COR-L47 (cell line): ENCODE data around the gene FOXO4.
"Not testable (repeated sequence)": the region's sequence is repeated elsewhere in the genome, so short reads cannot be mapped to it uniquely, and the experiment has no call there.

Source experiments
- DNase-seq: peaks from one replicate; lab custom pipeline; 2025; lab: John Stamatoyannopoulos, UW

FOXO4 gene

DNA sequence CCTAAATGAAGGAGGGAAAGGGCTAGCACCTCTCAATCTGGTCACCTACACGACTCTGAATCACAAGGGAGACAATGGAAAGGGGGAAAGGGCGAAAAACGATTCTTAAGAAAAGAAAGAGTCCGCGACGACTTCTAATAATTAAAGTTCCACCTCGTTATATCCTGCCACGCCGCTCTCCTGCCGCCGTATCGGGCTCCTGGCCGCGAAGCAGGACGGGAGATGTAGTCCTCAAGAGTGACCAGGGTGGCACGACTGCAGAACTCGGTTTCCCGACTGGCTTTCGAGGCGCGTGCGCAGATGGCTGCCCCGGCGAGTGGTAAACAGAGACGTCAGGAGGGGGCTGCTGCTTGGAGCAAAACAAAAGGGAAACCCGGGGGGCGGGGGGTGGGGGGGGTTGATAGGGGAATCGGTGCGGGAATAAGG, at the start of gene FOXO4:
Gene FOXO4 (plus strand): TSS at position 297 of the 426 bp plus-strand sequence. CDS start 678 bp downstream, outside the sequence.
- peak; percentile 68 for DNase-seq

DNA sequence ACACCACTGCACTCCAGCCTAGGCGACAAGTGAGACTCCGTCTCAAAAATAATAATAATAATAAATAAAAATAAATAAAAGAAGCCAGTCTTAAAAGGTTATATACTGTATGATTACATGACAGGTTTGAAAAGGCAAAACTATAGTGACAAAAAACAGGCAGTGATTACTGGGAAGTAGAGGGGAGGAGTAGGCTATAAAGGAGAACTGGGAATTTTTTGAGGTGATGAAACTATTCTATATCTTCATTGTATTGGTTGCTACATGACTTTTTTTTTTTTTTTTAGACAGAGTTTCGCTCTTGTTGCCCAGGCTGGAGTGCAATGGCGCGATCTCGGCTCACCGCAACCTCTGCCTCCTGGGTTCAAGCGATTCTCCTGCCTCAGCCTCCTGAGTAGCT, 47.8 kb upstream of the FOXO4 start:
- not testable (repeated sequence) for DNase-seq

- DNase-seq: no peak
Measured at GRCh38 chrX:71052721-71053120, 42.9 kb upstream of the FOXO4 start.

- DNase-seq: no peak
Measured at GRCh38 chrX:71053217-71053621, 42.4 kb upstream of the FOXO4 start.

- DNase-seq: no peak
Measured at GRCh38 chrX:71056867-71057266, 38.8 kb upstream of the FOXO4 start.

DNA sequence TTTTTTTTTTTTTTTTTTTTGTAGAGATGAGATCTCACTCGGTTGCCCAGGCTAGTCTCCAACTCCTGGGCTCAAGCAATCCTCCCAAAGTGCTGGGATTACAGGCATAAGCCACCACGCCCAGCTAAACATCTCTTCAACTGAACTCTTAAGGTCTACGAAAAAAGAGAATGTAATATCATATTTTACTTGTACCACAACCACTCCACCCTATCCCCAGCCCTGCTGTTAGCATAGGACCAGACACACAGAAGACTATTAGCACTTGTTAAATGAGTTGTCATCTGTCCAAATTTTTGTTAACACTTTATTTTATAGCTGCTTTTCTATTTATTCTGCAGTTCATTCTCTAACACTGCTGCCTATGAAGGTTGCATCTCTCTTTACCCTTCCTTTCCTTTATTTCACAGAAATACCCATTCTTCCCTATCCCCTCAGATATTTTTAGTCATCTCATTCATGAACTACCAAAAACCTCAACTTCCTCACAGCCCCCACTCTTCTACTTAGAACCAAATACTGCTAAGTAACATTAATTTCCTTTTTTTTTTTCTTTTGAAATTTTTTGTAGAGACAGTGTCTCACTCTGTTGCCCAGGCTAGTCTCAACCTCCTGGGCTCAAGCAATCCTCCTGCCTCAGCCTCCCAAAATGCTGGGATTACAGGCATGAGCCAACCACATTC, 37.7 kb upstream of the FOXO4 start:
- no peak for DNase-seq

GRCh38 chrX:71060127-71060526, 35.5 kb upstream of the FOXO4 start:
- no peak for DNase-seq

- no peak for DNase-seq
Measured at GRCh38 chrX:71067089-71067488, 28.6 kb upstream of the FOXO4 start.

DNA sequence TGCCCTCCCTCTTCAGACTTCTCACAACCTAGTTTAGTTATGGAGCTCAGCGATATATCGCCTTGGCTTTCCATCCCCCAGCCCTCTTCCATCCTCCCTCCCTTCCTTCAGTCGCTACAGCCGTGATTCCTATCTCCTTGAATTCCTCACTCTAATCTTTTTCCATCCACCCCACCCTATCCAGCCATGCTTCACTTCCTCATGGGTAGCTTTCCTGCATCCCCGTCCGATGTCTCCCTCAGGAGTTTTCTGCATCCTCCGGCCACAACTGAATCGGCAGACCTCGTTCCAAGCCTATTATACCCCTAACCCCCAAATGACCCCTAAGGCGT, 28.0 kb upstream of the FOXO4 start:
- DNase-seq: no peak

DNA sequence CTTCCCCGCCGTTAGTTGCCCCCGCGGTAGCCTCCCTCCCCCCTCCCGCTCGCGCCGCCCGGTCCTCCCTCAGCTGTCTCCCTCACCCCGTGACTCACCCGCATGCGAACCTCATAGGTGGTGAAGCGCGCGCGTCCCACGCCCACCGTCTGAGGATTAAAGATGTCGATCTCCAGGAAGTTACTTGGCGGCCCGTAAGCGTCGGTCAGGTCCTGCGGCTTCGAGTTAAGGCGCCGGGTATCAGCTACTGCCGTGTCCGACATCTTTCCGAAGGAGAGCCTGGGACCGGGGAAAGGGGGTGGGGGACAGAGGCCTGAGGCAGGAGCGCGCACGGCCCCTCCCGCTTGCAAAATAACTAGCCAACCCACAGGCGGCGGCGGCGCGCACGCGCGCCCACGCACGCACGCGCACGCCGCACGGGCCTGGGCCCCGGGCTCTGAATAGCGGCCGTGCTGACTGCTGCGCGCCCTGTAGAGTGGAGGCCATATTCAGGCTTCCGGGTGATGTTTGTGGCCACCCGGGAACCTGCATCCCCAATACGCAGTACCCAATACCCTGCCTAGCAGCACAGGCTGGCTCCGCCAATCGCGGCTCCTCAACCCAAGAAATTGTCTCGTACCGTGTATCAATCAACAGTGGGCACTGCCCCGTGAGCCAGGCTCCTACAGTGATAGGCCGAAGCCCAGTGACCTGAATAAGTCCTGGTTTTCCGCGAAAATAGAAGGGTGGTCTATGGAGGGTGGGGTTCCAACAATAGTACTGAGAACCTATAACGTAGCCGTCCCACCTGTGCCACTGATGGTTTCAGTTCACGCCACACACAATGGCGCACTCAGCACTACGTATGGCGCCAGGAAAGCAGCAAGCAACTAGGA, 27.4 kb upstream of the FOXO4 start, which contains the start of gene SNX12:
Gene SNX12 (minus strand): TSS at position 291 of the 875 bp plus-strand sequence. CDS start 28 bp downstream, at position 263.
- DNase-seq: peak; percentile 85

DNA sequence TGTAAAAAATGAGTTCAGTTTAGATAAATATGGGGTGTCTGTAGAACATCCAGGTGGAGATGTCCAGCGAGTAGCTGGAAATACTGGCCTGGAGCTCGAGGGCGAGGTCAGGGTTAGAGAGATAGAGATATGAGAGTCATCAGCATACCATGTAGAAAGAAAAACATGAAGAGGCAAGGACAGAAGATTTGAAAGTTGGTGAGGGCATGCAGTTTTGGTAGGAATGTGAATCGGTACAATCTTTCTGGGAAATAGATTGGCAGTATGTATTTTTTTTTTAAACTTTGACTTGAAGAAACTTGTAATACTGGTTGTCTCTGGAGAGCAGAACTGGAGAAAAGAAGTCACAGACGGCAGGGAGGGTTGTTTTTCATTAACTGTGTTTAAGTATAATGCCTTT, 25.1 kb upstream of the FOXO4 start:
- no peak for DNase-seq

GRCh38 chrX:71081330-71082123, 14.1 kb upstream of the FOXO4 start:
- DNase-seq: no peak

GRCh38 chrX:71082124-71082647, 13.5 kb upstream of the FOXO4 start:
- no peak for DNase-seq

DNA sequence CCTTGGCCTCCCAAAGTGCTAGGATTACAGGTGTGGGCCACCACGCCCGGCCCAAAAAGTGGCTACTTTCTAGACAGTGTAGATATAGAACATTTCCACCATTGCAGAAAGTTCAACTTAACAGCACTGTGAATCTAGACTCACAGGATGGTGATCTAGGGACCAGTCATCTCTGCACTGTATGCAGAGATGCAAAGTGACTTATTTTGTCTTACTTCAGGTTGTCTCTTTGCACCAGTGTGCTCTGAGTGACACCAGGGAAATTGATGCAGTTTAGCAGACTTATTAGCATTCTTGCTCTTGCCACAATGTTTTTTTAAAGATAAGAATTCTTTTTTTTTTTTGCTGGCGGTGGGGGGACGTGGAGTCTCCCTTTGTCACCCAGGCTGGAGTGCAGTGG, 12.8 kb upstream of the FOXO4 start:
- no peak for DNase-seq

- DNase-seq: no peak
Measured at GRCh38 chrX:71085900-71086299, 9.8 kb upstream of the FOXO4 start.

- no peak for DNase-seq
Measured at GRCh38 chrX:71091263-71091662, 4.4 kb upstream of the FOXO4 start.

DNA sequence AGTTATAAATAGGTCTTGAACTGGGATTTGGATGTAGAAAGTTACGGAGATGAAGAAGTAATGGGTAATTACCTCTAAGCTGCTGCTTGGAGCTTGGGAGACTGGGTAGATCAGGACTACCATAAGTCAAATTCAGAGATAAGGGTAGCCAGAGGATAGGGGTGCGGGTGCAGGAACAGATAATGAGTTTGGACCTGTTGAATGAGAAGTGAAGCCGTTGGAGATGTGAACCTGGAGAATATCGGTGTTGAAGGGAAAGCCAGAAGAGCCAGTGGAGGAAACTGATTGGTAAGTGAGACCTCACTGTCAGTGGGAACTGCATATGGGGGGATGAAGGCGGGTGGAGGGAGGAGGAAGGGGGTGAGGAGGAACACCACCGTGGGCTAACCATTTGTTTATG, 618 bp upstream of the FOXO4 start:
- DNase-seq: no peak

DNA sequence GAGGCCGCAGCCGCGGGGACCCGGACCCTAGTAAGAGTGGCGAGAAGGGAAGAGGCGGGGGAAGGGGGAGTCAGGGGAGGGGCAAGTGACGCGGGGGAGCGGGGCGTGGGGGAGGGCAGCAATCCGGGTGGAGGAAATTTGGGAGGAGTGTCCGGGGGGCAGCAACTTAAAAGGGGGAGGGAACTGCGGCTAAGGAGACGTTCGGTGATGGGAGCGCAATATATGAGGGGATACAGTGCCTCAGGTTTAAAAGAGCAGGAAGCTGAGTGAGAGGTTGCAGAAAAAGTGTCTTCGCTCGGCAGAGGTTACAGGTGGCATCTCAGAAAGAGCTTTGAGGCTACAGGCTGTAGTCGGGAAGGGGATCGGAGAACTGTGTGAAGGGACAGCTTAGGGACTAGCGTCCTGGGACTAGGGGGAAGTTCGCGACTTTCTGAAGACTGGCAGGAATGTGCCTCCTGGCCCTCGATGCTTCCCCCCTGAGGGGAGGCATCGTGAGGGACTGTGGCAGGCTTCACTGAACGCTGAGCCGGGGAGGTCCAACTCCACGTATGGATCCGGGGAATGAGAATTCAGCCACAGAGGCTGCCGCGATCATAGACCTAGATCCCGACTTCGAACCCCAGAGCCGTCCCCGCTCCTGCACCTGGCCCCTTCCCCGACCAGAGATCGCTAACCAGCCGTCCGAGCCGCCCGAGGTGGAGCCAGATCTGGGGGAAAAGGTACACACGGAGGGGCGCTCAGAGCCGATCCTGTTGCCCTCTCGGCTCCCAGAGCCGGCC, 519 bp downstream of the FOXO4 start:
- DNase-seq: no peak

DNA sequence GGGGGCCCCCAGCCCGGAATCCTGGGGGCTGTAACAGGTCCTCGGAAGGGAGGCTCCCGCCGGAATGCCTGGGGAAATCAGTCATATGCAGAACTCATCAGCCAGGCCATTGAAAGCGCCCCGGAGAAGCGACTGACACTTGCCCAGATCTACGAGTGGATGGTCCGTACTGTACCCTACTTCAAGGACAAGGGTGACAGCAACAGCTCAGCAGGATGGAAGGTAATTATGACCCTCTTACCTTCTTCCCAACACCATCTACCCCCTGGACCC, 1.0 kb downstream of the FOXO4 start:
- no peak for DNase-seq

- peak; percentile 20 for DNase-seq
Measured at GRCh38 chrX:71098302-71098701, 2.7 kb downstream of the FOXO4 start.

DNA sequence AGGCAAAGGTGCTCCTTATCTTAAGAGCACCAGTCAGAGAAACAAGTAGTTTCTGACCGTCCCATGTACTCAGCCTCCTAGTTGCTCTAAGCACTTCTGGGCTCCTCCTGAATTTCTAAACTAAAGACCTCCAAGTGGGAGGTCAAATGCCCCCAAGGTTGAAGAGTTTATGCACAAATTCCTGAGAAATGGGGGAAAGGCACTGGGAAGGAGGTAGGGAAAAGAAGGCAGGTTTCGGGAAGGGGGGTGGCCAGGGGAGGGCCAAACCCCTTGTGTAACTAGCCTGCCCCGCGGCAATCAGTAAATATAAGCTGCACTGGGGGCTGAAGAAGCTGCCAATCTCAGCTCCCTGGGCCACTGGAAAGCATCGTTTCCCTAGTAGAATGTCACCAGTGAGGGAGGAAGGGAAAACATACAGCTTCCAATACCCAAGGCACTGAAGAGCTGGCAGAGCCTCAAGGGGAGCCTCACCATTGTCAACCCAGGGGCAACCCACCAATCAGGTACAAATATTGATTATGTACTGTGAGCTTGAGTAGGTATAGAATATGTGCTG, 3.4 kb downstream of the FOXO4 start:
- DNase-seq: no peak
